Mesothelial cell of epicardium (in vitro differentiated cells): ENCODE data around the gene DUSP8. TPM values are rescaled to one million over a fixed set of nuclear protein-coding genes. Genes with fewer than 3 reads are reported as not detected.

Experiments used
- DNase-seq, 2 experiments: peaks; one replicate each; pipeline ENCODE4 v3.0.0; 2021; ENCODE audit warnings: low spot score in 2 of 2; ENCODE audit not compliant: unreplicated experiment in 2 of 2
- H3K27ac Mint-ChIP-seq: 2 replicates; pipeline ENCODE4 v1.8.0; 2021; ENCODE audit warnings: mixed read lengths
- H3K27me3 Mint-ChIP-seq: 2 replicates; pipeline ENCODE4 v1.8.0; 2021; ENCODE audit warnings: low read depth, mixed read lengths
- H3K36me3 Mint-ChIP-seq: 2 replicates; pipeline ENCODE4 v1.8.0; 2021; ENCODE audit warnings: mixed read lengths
- H3K4me1 Mint-ChIP-seq: 2 replicates; pipeline ENCODE4 v1.8.0; 2021; ENCODE audit warnings: mixed read lengths
- H3K4me3 Mint-ChIP-seq: 2 replicates; pipeline ENCODE4 v1.8.0; 2021; ENCODE audit warnings: mild to moderate bottlenecking, moderate library complexity, mixed read lengths
- H3K9me3 Mint-ChIP-seq: 2 replicates; pipeline ENCODE4 v1.8.0; 2021; ENCODE audit warnings: mixed read lengths
- total RNA-seq: library from RNA; stranded (reverse); gene quantifications from 3 replicates; pipeline ENCODE4 v1.2.1, GENCODE V29; 2021
- TF ChIP-seq, protein P1 (sequence below): fragments of 200-600 bp; sonication (generic); IDR thresholded peaks from one replicate; pipeline ENCODE4 v1.5.0; 2021; ENCODE audit warnings: antibody characterized with exemption; ENCODE audit not compliant: unreplicated experiment

DUSP8 gene
- total RNA-seq, 1 donor from 2014 or later = 9.1 TPM

DNA sequence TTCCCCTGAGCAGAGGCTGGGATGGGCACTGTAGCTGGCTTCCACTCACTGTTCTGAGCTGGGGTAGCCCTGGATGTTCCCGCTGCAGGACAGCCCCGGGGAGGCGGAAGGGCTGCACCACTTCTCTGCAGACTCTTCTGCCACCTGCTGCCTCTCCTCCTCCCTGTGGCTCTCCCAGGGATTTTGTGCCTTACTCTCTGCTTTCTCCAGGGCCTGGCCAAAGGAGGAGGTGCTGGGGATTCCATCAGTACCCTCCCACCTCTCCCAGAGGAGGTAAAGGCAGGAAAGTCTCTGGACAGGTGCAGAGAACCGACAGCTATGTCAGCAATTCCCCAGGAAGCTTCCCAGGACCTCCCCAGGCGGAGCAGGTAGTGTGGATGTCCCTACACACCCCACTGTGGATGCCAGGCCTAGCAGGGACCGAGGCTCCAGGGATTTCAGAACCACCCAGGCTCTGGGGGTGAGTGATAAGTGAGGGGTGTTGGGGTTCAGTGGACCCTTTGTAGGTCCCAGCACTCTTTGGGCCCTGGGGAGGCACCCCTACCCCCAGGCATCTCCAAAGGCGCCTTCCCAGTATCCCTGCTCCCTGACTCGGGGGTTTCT lies 11.3 kb downstream of the DUSP8 start:
- H3K9me3 Mint-ChIP-seq = no peaks in the 10 kb centered on the region
- H3K4me1 Mint-ChIP-seq = peaks cover 7% of the 10 kb centered on the region
- H3K27me3 Mint-ChIP-seq = no peaks in the 10 kb centered on the region
- TF ChIP-seq, protein P1, sequence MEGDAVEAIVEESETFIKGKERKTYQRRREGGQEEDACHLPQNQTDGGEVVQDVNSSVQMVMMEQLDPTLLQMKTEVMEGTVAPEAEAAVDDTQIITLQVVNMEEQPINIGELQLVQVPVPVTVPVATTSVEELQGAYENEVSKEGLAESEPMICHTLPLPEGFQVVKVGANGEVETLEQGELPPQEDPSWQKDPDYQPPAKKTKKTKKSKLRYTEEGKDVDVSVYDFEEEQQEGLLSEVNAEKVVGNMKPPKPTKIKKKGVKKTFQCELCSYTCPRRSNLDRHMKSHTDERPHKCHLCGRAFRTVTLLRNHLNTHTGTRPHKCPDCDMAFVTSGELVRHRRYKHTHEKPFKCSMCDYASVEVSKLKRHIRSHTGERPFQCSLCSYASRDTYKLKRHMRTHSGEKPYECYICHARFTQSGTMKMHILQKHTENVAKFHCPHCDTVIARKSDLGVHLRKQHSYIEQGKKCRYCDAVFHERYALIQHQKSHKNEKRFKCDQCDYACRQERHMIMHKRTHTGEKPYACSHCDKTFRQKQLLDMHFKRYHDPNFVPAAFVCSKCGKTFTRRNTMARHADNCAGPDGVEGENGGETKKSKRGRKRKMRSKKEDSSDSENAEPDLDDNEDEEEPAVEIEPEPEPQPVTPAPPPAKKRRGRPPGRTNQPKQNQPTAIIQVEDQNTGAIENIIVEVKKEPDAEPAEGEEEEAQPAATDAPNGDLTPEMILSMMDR = no peak
- no peak overlapping the region for H3K4me3 Mint-ChIP-seq
- DNase-seq = no peak
- no peaks in the 10 kb centered on the region for H3K36me3 Mint-ChIP-seq
- H3K27ac Mint-ChIP-seq = no peak overlapping the region

DNA sequence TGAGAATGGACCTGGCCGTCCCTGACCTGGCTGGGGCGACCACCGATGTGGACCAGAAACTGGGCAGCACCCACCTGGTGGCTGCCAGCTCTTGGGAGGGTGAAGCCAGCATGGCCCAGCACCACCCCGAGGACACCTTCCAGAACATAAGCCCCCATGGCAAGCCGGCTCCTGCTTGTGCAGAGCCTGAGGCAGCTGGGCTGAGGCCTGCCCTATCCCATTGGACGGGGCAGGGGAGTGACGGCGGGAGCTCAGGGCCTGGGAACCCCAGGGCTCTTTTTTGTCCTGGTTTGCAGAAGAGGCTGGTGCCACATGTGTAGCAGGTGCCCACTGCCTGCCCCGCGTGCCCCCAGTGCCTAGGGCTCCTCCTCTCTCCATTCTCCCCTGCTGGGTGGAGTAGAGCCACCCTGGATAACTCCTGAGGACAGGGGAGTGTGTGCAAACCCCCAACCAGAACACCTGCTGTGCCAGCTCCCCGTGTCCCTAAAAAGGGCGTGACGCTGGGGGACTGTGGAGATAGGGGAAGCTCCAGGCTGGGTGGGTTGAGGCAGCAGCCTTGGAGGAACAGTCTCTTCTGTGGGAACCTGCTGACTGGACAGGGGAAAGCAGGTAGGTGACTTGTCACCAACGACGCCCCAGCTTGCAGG lies 11.9 kb downstream of the DUSP8 start:
- peaks cover 7% of the 10 kb centered on the region for H3K4me1 Mint-ChIP-seq
- no peaks in the 10 kb centered on the region for H3K27me3 Mint-ChIP-seq
- no peak overlapping the region for H3K27ac Mint-ChIP-seq
- H3K36me3 Mint-ChIP-seq = no peaks in the 10 kb centered on the region
- H3K4me3 Mint-ChIP-seq = no peak overlapping the region
- no peaks in the 10 kb centered on the region for H3K9me3 Mint-ChIP-seq
- no peak for DNase-seq
- TF ChIP-seq, protein P1 = no peak

DNA sequence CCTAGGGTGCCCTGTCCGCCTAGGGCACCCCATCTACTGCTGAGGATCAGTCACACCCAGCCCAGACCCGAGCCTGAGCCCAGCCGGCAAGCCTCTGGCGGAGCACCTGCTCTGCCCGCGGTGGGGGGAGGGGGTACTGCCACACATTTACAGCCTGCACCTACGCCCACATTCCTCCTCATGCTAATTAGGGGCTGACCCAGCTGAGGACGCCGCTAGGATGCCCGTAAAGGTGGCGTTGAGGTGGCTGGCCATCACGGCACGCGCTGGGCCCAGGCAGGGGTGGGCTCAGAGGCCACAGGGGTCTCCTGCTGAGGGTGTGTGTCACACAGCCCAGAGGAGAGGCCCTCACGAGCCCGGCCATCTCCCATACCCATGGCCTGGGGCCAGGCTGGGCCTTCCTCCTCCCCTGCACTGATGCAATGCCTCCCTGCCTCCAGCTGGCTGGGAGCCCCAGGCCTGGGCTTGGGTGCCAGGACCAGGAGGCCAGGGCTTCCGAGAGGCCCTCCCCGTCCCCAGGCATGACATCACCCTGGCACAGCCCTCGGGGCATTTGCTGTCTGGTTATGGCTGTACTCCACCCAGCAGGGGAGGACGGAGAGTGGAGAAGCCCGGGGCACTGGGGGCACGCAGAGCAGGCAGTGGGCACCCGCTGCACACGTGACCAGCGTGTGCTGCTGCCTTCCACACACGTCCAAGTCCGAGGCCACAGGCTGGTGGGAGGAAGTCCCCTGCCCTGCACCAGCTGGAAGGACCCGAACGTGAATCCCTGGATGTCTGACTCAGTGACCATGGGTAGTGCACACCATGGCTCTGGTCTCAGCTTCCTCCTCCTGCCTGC lies 12.7 kb downstream of the DUSP8 start:
- Mint-ChIP-seq H3K27me3 (peaks cover 1% of the 10 kb centered on the region), H3K27ac (no peak overlapping the region), H3K36me3 (no peaks in the 10 kb centered on the region), H3K4me1 (peaks cover 7% of the 10 kb centered on the region), H3K4me3 (no peak overlapping the region), H3K9me3 (no peaks in the 10 kb centered on the region)
- TF ChIP-seq, protein P1 = no peak
- DNase-seq = no peak

DNA sequence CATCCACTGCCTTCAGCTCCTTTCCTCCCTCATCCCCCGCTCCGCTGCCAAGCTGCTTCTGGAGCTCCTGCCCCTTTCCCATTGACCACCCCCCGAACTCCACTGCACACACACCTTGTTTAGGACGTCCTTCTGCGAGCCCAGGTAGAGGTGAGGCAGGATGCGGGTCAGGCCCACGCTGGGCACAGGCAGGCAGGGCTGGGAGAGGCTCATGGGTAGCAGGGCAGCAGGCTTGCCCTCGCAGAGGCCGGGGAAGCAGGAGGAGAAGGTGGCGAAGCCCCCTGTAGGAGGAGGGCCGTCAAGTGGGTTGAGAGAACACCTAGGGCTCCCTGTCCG lies 13.3 kb downstream of the DUSP8 start:
- no peaks in the 10 kb centered on the region for H3K36me3 Mint-ChIP-seq
- peaks cover 8% of the 10 kb centered on the region for H3K4me1 Mint-ChIP-seq
- peaks cover 7% of the 10 kb centered on the region for H3K27me3 Mint-ChIP-seq
- no peak overlapping the region for H3K4me3 Mint-ChIP-seq
- no peak for DNase-seq
- TF ChIP-seq, protein P1 = no peak
- peak overlapping the region; percentile 30 for H3K27ac Mint-ChIP-seq
- no peaks in the 10 kb centered on the region for H3K9me3 Mint-ChIP-seq

DNA sequence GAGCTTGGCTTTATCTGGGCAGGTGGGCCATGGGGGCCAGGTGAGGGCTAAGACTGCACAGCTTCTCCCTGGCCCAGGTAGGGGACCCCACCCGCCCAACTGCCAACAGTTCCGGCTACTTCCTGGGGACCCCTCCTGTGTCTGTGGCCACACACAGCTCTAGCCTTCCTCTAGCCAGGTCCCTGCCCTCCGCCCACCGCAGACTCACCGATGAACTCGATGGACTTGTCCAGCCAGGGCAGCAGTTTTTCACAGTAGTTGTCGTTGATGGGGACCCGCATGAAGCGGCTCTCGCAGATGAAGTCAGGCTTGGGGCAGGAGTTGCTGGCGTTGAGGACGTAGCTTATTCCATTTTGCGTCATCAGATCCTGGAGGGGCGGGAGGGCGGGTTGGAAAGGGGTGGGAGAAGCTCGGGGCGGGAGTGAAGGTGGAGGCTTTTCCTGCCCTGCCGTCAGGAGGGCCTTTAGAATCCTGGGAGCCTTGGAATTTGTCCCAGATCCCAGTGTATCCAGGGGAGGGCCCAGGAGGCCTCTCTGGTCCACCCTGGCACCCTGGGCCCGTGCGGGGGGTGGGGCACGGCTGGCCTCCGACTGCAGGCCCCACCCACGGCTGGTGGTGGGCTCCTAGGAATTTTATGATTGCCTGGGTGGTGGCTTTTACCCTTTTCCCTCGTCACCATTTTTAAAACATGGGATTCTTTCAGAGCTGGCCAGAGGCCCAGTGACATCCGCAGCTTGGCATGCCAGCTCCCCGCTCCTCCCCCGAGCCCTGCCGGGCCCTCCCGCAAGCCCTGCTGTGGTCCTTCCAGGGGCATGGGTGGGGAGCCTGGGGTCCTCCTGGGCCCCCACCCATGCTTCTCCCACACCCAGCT lies 13.9 kb downstream of the DUSP8 start:
- Mint-ChIP-seq H3K27me3 (peaks cover 13% of the 10 kb centered on the region), H3K4me3 (no peak overlapping the region), H3K27ac (peak overlapping the region; percentile 30), H3K4me1 (peaks cover 8% of the 10 kb centered on the region), H3K9me3 (no peaks in the 10 kb centered on the region), H3K36me3 (no peaks in the 10 kb centered on the region)
- TF ChIP-seq, protein P1 = no peak
- no peak for DNase-seq
